SK-N-SH treated with all-trans-retinoic acid at 6 μM for 48 hours (cell line): ENCODE data around the gene PRRC2B.

Experiments
- GLIS3 ChIP-seq: fragments of 250-450 bp; sonication (Bioruptor Pico); IDR thresholded peaks from 2 replicates; pipeline ENCODE4 v1.5.0; 2020; ENCODE audit warnings: mild to moderate bottlenecking, moderate library complexity
- TCF4 ChIP-seq: fragments of 250-450 bp; sonication (Bioruptor Pico); IDR thresholded peaks from 2 replicates; pipeline ENCODE4 v1.8.0; 2021; ENCODE audit warnings: mild to moderate bottlenecking, moderate library complexity, borderline replicate concordance
- ZFP30 ChIP-seq: fragments of 450-650 bp; formaldehyde crosslinking; IDR thresholded peaks from 2 replicates; pipeline ENCODE4 v1.5.0; 2022; ENCODE audit warnings: mild to moderate bottlenecking, moderate library complexity
- ZNF70 ChIP-seq: fragments of 450-650 bp; formaldehyde crosslinking; IDR thresholded peaks from 2 replicates; pipeline ENCODE4 v1.5.0; 2020; ENCODE audit warnings: mild to moderate bottlenecking, moderate library complexity

- TF ChIP-seq ZFP30 (CRISPR knock-in tag) (no peak), TCF4 (CRISPR knock-in tag) (no peak), GLIS3 (CRISPR knock-in tag) (no peak), ZNF70 (CRISPR knock-in tag) (no peak)
Observed at GRCh38 chr9:131439224-131439623, 45.3 kb downstream of the PRRC2B start.
